ENCODE data around the gene RARB.

DNA sequence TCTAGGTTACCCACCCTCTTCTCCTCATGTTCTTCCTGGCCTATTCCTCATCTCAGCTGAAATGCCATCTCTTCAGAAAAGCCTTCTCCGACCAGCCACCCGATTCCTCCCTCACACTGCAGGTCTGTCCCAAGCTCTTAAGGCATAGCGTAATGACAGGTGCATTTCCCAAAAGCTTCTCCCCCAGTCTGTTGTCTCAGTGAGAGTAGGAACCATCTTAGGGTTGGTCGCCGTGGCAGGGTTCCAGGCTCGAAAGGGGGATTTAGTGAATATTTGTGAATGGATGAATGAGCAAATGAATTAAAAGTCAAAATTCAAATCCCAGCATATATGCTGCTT is 158.1 kb downstream of the RARB start:
- TF ChIP-seq, protein P1, sequence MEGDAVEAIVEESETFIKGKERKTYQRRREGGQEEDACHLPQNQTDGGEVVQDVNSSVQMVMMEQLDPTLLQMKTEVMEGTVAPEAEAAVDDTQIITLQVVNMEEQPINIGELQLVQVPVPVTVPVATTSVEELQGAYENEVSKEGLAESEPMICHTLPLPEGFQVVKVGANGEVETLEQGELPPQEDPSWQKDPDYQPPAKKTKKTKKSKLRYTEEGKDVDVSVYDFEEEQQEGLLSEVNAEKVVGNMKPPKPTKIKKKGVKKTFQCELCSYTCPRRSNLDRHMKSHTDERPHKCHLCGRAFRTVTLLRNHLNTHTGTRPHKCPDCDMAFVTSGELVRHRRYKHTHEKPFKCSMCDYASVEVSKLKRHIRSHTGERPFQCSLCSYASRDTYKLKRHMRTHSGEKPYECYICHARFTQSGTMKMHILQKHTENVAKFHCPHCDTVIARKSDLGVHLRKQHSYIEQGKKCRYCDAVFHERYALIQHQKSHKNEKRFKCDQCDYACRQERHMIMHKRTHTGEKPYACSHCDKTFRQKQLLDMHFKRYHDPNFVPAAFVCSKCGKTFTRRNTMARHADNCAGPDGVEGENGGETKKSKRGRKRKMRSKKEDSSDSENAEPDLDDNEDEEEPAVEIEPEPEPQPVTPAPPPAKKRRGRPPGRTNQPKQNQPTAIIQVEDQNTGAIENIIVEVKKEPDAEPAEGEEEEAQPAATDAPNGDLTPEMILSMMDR (conservative IDR thresholded peaks at IDR 0.05; ENCODE audit: low read depth, low read length): no peak
- no peak for TF ChIP-seq EZH2 (IDR thresholded peaks at IDR 0.05; ENCODE audit: low read length, unreplicated experiment)

Data from PC-3 (cell line).